Suprapubic skin (tissue), 3 donors: Measurements from ENCODE around the gene SNX24.

Experiments
- EP300 ChIP-seq: sonication (generic); formaldehyde crosslinking; IDR thresholded peaks from one replicate; pipeline ENCODE4 v1.6.1; 2017; ENCODE audit warnings: antibody characterized with exemption
- TF ChIP-seq, protein P1 (sequence below), 2 donors: fragments of 200-600 bp in 1 of 2; fragments of 450-650 bp in 1 of 2; sonication (generic) in 1 of 2; IDR thresholded peaks; one replicate each; pipeline ENCODE4 v1.5.1; 2016 to 2019; ENCODE audit warnings: antibody characterized with exemption in 2 of 2, mild to moderate bottlenecking in 1 of 2, moderate library complexity in 1 of 2

- no peak for TF ChIP-seq EP300
- TF ChIP-seq, protein P1, sequence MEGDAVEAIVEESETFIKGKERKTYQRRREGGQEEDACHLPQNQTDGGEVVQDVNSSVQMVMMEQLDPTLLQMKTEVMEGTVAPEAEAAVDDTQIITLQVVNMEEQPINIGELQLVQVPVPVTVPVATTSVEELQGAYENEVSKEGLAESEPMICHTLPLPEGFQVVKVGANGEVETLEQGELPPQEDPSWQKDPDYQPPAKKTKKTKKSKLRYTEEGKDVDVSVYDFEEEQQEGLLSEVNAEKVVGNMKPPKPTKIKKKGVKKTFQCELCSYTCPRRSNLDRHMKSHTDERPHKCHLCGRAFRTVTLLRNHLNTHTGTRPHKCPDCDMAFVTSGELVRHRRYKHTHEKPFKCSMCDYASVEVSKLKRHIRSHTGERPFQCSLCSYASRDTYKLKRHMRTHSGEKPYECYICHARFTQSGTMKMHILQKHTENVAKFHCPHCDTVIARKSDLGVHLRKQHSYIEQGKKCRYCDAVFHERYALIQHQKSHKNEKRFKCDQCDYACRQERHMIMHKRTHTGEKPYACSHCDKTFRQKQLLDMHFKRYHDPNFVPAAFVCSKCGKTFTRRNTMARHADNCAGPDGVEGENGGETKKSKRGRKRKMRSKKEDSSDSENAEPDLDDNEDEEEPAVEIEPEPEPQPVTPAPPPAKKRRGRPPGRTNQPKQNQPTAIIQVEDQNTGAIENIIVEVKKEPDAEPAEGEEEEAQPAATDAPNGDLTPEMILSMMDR (IDR thresholded peaks at IDR 0.05): no peak
These were observed 162.3 kb downstream of the SNX24 start for GRCh38 chr5:123007754-123008153.
